Right kidney (tissue), 1 donor: ENCODE measurements around the gene RIPOR3.
"Not testable (repeated sequence)": the region's sequence is repeated elsewhere in the genome, so short reads cannot be mapped to it uniquely, and the experiment has no call there.

Source experiments
- DNase-seq: peaks from one replicate; pipeline ENCODE4 v3.0.0-alpha.2; 2016

The RIPOR3 gene

GRCh38 chr20:50607436-50607835 is 83.9 kb downstream of the RIPOR3 start:
- no peak for DNase-seq

- no peak for DNase-seq
These were observed 86.2 kb downstream of the RIPOR3 start for GRCh38 chr20:50605136-50605535.

- no peak for DNase-seq
These were observed 86.9 kb downstream of the RIPOR3 start for GRCh38 chr20:50604451-50604850.

- no peak for DNase-seq
These were observed 88.8 kb downstream of the RIPOR3 start for GRCh38 chr20:50602432-50603088.

GRCh38 chr20:50601511-50602431 is 89.6 kb downstream of the RIPOR3 start:
- DNase-seq, result no peak

GRCh38 chr20:50600281-50600895 is 91.0 kb downstream of the RIPOR3 start:
- DNase-seq, result no peak

GRCh38 chr20:50598768-50599167 is 92.6 kb downstream of the RIPOR3 start:
- DNase-seq, result not testable (repeated sequence)

GRCh38 chr20:50598074-50598473 is 93.3 kb downstream of the RIPOR3 start:
- no peak for DNase-seq

- no peak for DNase-seq
These were observed 93.9 kb downstream of the RIPOR3 start for GRCh38 chr20:50597406-50597969.

- DNase-seq, result no peak
These were observed 94.7 kb downstream of the RIPOR3 start for GRCh38 chr20:50596694-50597021.

- peak; percentile 46 for DNase-seq
These were observed 95.2 kb downstream of the RIPOR3 start for GRCh38 chr20:50595988-50596693.

GRCh38 chr20:50595433-50595895 is 95.9 kb downstream of the RIPOR3 start:
- DNase-seq, result no peak

- no peak for DNase-seq
These were observed 96.5 kb downstream of the RIPOR3 start for GRCh38 chr20:50594591-50595432.

GRCh38 chr20:50594231-50594590 is 97.1 kb downstream of the RIPOR3 start:
- DNase-seq, result no peak

GRCh38 chr20:50593005-50593335 is 98.4 kb downstream of the RIPOR3 start:
- no peak for DNase-seq

- peak; percentile 32 for DNase-seq
These were observed 98.9 kb downstream of the RIPOR3 start for GRCh38 chr20:50592282-50593004.

- DNase-seq, result no peak
These were observed 100.0 kb downstream of the RIPOR3 start for GRCh38 chr20:50591233-50591852.

- no peak for DNase-seq
These were observed 101.0 kb downstream of the RIPOR3 start for GRCh38 chr20:50590348-50590664.

GRCh38 chr20:50589548-50590347 is 101.6 kb downstream of the RIPOR3 start:
- no peak for DNase-seq
